HG02588 (cell line): Measurements from ENCODE around the gene TFDP1.
A peak's percentile ranks its signal among the peaks of the same experiment; 100 is the strongest.

ENCODE experiments used
- ATAC-seq: cut with Tn5 transposase; IDR thresholded peaks from one replicate; pipeline ENCODE4 v1.9.1; 2021; ENCODE audit warnings: mild to moderate bottlenecking, moderate library complexity; ENCODE audit not compliant: unreplicated experiment

The TFDP1 gene

GRCh38 chr13:113584205-113584869 lies at the start of gene TFDP1:
Gene TFDP1, plus strand, starts transcription at chr13:113584753. Its CDS starts 1,085 bp downstream, at chr13:113585838.
- ATAC-seq = peak; percentile 84

- ATAC-seq = no peak
Measured at GRCh38 chr13:113535381-113535781, 49.2 kb upstream of the TFDP1 start.

- ATAC-seq = no peak
Measured at GRCh38 chr13:113536461-113537110, 48.0 kb upstream of the TFDP1 start.

GRCh38 chr13:113537205-113537604 lies 47.3 kb upstream of the TFDP1 start:
- ATAC-seq = no peak

GRCh38 chr13:113537909-113538688 lies 46.5 kb upstream of the TFDP1 start:
- no peak for ATAC-seq

- ATAC-seq = no peak
Measured at GRCh38 chr13:113538689-113539058, 45.9 kb upstream of the TFDP1 start.

GRCh38 chr13:113539176-113539575 lies 45.4 kb upstream of the TFDP1 start:
- no peak for ATAC-seq

GRCh38 chr13:113539822-113540221 lies 44.7 kb upstream of the TFDP1 start:
- ATAC-seq = no peak

GRCh38 chr13:113540523-113540922 lies 44.0 kb upstream of the TFDP1 start:
- ATAC-seq = no peak

GRCh38 chr13:113542751-113543424 lies 41.7 kb upstream of the TFDP1 start:
- ATAC-seq = no peak

- no peak for ATAC-seq
Measured at GRCh38 chr13:113544071-113544891, 40.3 kb upstream of the TFDP1 start.

GRCh38 chr13:113544896-113545295 lies 39.7 kb upstream of the TFDP1 start:
- no peak for ATAC-seq

- no peak for ATAC-seq
Measured at GRCh38 chr13:113545455-113545930, 39.1 kb upstream of the TFDP1 start.

GRCh38 chr13:113545931-113546516 lies 38.5 kb upstream of the TFDP1 start:
- no peak for ATAC-seq

GRCh38 chr13:113546571-113547237 lies 37.8 kb upstream of the TFDP1 start:
- ATAC-seq = no peak

GRCh38 chr13:113547238-113547971 lies 37.1 kb upstream of the TFDP1 start:
- no peak for ATAC-seq

GRCh38 chr13:113548171-113548641 lies 36.3 kb upstream of the TFDP1 start:
- no peak for ATAC-seq

GRCh38 chr13:113548778-113549621 lies 35.6 kb upstream of the TFDP1 start:
- no peak for ATAC-seq
